ENCODE results near the gene NBEA.

The NBEA gene

DNA sequence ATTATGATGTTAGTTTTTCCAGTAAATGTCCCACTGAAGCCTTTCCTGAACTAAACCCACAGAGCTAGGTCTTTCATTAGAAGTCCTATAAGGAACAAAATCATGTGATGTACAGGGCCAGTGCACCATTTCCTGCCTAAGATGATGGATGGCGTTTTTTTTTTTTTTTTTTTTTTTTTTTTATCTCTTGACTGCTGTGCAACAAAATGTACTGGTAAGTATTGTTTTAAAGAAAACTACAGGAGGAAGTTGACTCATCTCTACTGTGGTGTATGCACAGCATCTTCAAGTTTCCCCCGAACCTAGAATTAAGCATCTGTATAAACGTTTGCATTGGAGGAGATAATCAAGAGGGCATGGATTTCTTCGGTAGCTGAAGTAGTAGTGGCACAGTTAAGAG, 197.5 kb downstream of the NBEA start:
- H3K4me3 ChIP-seq (ENCODE audit: low read depth, low read length) = no peak overlapping the region
- TF ChIP-seq, protein P1, sequence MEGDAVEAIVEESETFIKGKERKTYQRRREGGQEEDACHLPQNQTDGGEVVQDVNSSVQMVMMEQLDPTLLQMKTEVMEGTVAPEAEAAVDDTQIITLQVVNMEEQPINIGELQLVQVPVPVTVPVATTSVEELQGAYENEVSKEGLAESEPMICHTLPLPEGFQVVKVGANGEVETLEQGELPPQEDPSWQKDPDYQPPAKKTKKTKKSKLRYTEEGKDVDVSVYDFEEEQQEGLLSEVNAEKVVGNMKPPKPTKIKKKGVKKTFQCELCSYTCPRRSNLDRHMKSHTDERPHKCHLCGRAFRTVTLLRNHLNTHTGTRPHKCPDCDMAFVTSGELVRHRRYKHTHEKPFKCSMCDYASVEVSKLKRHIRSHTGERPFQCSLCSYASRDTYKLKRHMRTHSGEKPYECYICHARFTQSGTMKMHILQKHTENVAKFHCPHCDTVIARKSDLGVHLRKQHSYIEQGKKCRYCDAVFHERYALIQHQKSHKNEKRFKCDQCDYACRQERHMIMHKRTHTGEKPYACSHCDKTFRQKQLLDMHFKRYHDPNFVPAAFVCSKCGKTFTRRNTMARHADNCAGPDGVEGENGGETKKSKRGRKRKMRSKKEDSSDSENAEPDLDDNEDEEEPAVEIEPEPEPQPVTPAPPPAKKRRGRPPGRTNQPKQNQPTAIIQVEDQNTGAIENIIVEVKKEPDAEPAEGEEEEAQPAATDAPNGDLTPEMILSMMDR (IDR thresholded peaks at IDR 0.05; ENCODE audit: low read depth, low read length, missing control alignments) = no peak
- in situ Hi-C loops (cut with HindIII; ENCODE audit: low sequenced_read_pairs) = no loop called here
- no peak for DNase-seq (ENCODE audit: low read depth)

DNA sequence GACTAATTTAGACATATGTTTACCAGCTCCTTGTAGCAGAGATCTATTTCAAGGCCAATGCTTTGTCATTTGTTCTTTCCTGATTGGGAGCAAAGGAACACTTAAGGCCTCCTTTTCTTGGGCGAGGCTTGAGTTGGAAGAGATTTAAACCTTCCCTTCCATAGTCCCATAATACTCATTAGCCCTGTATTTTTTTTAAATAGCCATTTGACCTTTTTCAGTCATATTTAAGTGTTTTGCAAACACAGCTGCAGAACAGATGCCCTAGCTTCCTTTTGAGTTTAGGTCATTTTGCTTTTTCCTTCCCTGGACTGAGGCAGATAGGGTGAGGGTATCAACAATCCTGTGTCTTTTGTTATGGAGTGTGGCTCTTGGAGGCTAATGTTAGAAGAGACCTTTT, 198.3 kb downstream of the NBEA start:
- no peak for DNase-seq (ENCODE audit: low read depth)
- no peak overlapping the region for H3K4me3 ChIP-seq (ENCODE audit: low read depth, low read length)
- in situ Hi-C loops (cut with HindIII; ENCODE audit: low sequenced_read_pairs) = no loop called here
- TF ChIP-seq, protein P1 (IDR thresholded peaks at IDR 0.05; ENCODE audit: low read depth, low read length, missing control alignments) = no peak

DNA sequence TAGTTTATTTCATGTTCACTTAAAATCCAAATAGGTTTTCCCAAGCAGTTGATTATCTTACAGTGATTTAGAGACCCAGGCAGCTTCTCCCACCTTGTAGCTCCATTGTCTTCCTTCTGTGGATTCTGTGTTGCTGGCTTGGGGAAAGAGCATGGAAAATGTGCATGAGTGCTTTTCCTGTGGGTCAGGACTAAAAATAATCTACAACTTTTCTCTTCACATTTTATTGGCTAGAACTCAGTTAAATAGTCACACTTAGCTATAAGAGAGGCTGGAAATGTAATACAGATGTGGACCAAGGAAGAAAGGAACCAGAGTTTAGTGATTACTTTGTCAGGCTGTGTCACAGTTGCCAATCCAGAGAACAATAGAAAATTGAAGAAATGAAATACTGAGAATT, 198.8 kb downstream of the NBEA start:
- TF ChIP-seq, protein P1 (IDR thresholded peaks at IDR 0.05; ENCODE audit: low read depth, low read length, missing control alignments) = no peak
- no peak overlapping the region for H3K4me3 ChIP-seq (ENCODE audit: low read depth, low read length)

DNA sequence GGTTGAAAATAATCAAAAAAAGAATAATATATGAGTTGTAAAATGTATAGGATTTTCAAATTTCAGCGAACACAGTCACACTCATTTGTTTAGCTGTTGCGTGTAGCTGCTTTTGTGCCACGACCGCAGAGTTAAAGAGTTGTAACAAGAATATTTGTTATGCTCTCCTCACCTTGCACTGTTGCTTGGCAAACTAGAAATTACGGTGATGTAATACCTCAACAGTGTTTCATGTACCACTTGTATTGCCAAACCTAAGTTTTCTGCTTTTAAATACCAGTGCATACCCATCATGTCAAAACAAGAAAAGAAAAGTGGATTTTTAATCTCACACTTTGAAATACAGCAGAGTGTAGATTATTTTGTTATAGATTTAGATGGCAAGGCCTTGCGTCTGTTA, 201.1 kb downstream of the NBEA start:
- in situ Hi-C loops (cut with HindIII; ENCODE audit: low sequenced_read_pairs) = no loop called here
- no peak for DNase-seq (ENCODE audit: low read depth)
- no peak overlapping the region for H3K4me3 ChIP-seq (ENCODE audit: low read depth, low read length)
- TF ChIP-seq, protein P1 (IDR thresholded peaks at IDR 0.05; ENCODE audit: low read depth, low read length, missing control alignments) = no peak

More for the DNA sequence above, 198.8 kb downstream of the NBEA start:
- in situ Hi-C loops (cut with HindIII; ENCODE audit: low sequenced_read_pairs) = no loop called here
- DNase-seq (ENCODE audit: low read depth) = no peak

DNA sequence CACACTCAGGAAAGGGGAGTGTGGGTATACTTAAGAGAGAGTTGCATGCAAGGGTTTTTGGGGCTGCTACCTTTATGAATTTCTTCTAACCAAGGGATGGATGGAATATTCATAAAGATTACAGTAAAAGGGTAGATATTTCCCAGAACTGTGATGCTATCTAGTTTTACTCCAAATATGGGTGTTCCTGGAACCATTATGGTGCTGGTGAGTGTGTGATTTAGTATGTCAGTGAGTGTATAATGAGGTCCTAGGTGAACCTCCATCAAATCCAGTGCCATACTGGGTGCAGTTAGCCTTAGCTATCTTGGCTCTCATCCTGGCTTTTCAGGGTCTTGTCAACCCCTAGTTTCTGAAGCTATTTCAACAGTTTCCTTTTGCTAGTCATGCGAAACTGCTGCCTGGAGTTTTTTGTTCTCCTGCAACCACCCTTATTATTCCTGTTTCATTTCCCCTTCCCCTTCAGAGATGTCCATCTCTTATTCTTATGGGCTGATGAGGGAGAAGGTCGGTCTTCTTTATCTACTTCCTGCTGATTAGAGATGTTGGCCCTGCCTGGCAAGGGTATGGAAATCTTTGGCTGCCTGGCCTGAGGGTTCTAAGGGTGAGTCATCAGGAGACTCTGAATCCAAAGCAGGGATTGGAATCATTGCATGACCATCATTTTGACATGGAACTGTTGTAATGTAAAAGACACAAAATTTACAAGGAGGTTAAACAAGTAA, 202.3 kb downstream of the NBEA start:
- in situ Hi-C loops (cut with HindIII; ENCODE audit: low sequenced_read_pairs) = no loop called here
- TF ChIP-seq, protein P1 (IDR thresholded peaks at IDR 0.05; ENCODE audit: low read depth, low read length, missing control alignments) = no peak
- no peak for DNase-seq (ENCODE audit: low read depth)
- H3K4me3 ChIP-seq (ENCODE audit: low read depth, low read length) = no peak overlapping the region

DNA sequence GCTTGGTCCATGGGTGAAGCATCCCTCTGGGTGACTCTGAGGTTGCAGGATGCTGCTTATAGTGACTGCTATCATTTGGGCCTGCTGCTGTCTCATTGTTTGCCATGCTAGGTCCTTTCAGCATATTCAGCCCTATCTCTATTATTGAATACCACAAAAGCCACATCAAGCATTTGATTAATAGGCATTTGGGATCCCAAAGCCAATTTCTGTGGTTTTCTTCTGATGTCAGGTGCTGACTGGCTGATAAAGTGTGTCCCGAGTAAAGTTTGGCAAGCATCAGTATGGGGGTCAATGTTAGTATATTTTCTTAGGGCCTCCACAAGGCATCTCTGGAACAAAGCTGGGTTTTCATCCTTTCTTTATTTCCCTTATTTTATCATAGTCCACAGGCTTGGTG, 204.6 kb downstream of the NBEA start:
- DNase-seq (ENCODE audit: low read depth) = no peak
- no peak overlapping the region for H3K4me3 ChIP-seq (ENCODE audit: low read depth, low read length)
- TF ChIP-seq, protein P1 (IDR thresholded peaks at IDR 0.05; ENCODE audit: low read depth, low read length, missing control alignments) = no peak
- in situ Hi-C loops (cut with HindIII; ENCODE audit: low sequenced_read_pairs) = no loop called here
